ENCODE measurements around the gene MAPK8. TPM values are rescaled to one million over a fixed set of nuclear protein-coding genes. Genes with fewer than 3 reads are reported as not detected.

MAPK8 gene
- total RNA-seq, 1 experiment from 2014 or later: 67.5 TPM

- DNase-seq: no peak
- Histone ChIP-seq H3K36me3 (ENCODE audit: low read depth) (no peaks in the 10 kb centered on the region), H3F3A (ENCODE audit: insufficient read depth, low read depth) (peaks cover 23% of the 10 kb centered on the region), H3K9me2 (ENCODE audit: insufficient read depth) (0 out of 2 replicates have a peak, but pooled peaks cover 3% of the 10 kb centered on the region), H4K20me1 (ENCODE audit: insufficient read depth) (no peaks in the 10 kb centered on the region), H3K4me1 (replicated peaks; ENCODE audit: insufficient read depth) (peaks cover 28% of the 10 kb centered on the region), H3K27ac (no peak overlapping the region), H3K9me3 (ENCODE audit: insufficient read depth, low read depth) (no peaks in the 10 kb centered on the region), H3K4me3 (no peak overlapping the region), H3K79me2 (ENCODE audit: low read depth) (peaks cover 30% of the 10 kb centered on the region), H3K4me2 (no peak overlapping the region), H2AFZ (no peak overlapping the region), H3K27me3 (ENCODE audit: insufficient read depth, low read depth) (no peaks in the 10 kb centered on the region)
- BruUV-seq (replicated peaks): no TSS peak
- CTCF ChIA-PET: no interaction called here
- TF ChIP-seq EZH2 (IDR thresholded peaks at IDR 0.05; ENCODE audit: low read depth): no peak
- no peak for TF ChIP-seq CTCF (conservative IDR thresholded peaks at IDR 0.05)
- POLR2A ChIA-PET (ENCODE audit: unreplicated experiment): no interaction called here
- intact Hi-C loops (cut with micrococcal nuclease; ENCODE audit: unreplicated experiment): no loop called here
These were observed 29.3 kb downstream of the MAPK8 start for GRCh38 chr10:48335788-48336187.

GRCh38 chr10:48336978-48337599, 30.6 kb downstream of the MAPK8 start:
- H3K9me2 ChIP-seq (ENCODE audit: insufficient read depth): 0 out of 2 replicates have a peak, but pooled peaks cover 3% of the 10 kb centered on the region
- POLR2A ChIA-PET (ENCODE audit: unreplicated experiment): no interaction called here
- no peak overlapping the region for H3K4me3 ChIP-seq
- no TSS peak for BruUV-seq (replicated peaks)
- peaks cover 25% of the 10 kb centered on the region for H3K79me2 ChIP-seq (ENCODE audit: low read depth)
- H3K27me3 ChIP-seq (ENCODE audit: insufficient read depth, low read depth): no peaks in the 10 kb centered on the region
- no peak overlapping the region for H2AFZ ChIP-seq
- H3K4me1 ChIP-seq (replicated peaks; ENCODE audit: insufficient read depth): peaks cover 15% of the 10 kb centered on the region
- TF ChIP-seq EZH2 (IDR thresholded peaks at IDR 0.05; ENCODE audit: low read depth) (no peak), CTCF (conservative IDR thresholded peaks at IDR 0.05) (no peak)
- H4K20me1 ChIP-seq (ENCODE audit: insufficient read depth): no peaks in the 10 kb centered on the region
- no peak for DNase-seq
- CTCF ChIA-PET: no interaction called here
- H3F3A ChIP-seq (ENCODE audit: insufficient read depth, low read depth): peaks cover 11% of the 10 kb centered on the region
- H3K4me2 ChIP-seq: no peak overlapping the region
- H3K9me3 ChIP-seq (ENCODE audit: insufficient read depth, low read depth): no peaks in the 10 kb centered on the region
- H3K36me3 ChIP-seq (ENCODE audit: low read depth): no peaks in the 10 kb centered on the region
- intact Hi-C loops (cut with micrococcal nuclease; ENCODE audit: unreplicated experiment): no loop called here
- H3K27ac ChIP-seq: no peak overlapping the region

GRCh38 chr10:48340734-48341133, 34.3 kb downstream of the MAPK8 start:
- TF ChIP-seq EZH2 (IDR thresholded peaks at IDR 0.05; ENCODE audit: low read depth) (no peak), CTCF (conservative IDR thresholded peaks at IDR 0.05) (no peak)
- no peaks in the 10 kb centered on the region for H3F3A ChIP-seq (ENCODE audit: insufficient read depth, low read depth)
- BruUV-seq (replicated peaks): no TSS peak
- ChIA-PET CTCF (no interaction called here), POLR2A (ENCODE audit: unreplicated experiment) (no interaction called here)
- no peak overlapping the region for H3K27ac ChIP-seq
- H3K9me2 ChIP-seq (ENCODE audit: insufficient read depth): 0 out of 2 replicates have a peak, but pooled peaks cover 3% of the 10 kb centered on the region
- peaks cover 23% of the 10 kb centered on the region; the same call in 1 of the 2 replicates for H3K79me2 ChIP-seq (ENCODE audit: low read depth)
- no peaks in the 10 kb centered on the region for H3K36me3 ChIP-seq (ENCODE audit: low read depth)
- no peak overlapping the region for H2AFZ ChIP-seq
- H3K27me3 ChIP-seq (ENCODE audit: insufficient read depth, low read depth): no peaks in the 10 kb centered on the region
- H3K9me3 ChIP-seq (ENCODE audit: insufficient read depth, low read depth): no peaks in the 10 kb centered on the region; the same call in 1 of the 2 replicates
- intact Hi-C loops (cut with micrococcal nuclease; ENCODE audit: unreplicated experiment): no loop called here
- H3K4me1 ChIP-seq (replicated peaks; ENCODE audit: insufficient read depth): no peaks in the 10 kb centered on the region
- H3K4me2 ChIP-seq: no peak overlapping the region
- no peak for DNase-seq
- no peak overlapping the region for H3K4me3 ChIP-seq
- H4K20me1 ChIP-seq (ENCODE audit: insufficient read depth): peaks cover 11% of the 10 kb centered on the region; the same call in 1 of the 2 replicates

Data from PC-9 (cell line).